ENCODE data around the gene TEX2.

GRCh38 chr17:64229815-64230728 lies 33.0 kb downstream of the TEX2 start:
- no peak for TF ChIP-seq CTCF (IDR thresholded peaks at IDR 0.05)
- TF ChIP-seq POLR2A (IDR thresholded peaks at IDR 0.05) = no peak
- no peak for TF ChIP-seq EP300 (IDR thresholded peaks at IDR 0.05)
- no peak for TF ChIP-seq POLR2AphosphoS5 (IDR thresholded peaks at IDR 0.05)
